ENCODE results near the gene SIPA1.
A peak's percentile ranks its signal among the peaks of the same experiment; 100 is the strongest.

The SIPA1 gene

GRCh38 chr11:65637794-65638419, at the start of gene SIPA1:
Gene SIPA1 (plus strand): TSS chr11:65638101. CDS start chr11:65640922, 2,821 bp downstream.
- peak; percentile 26 for TF ChIP-seq CTCF (IDR thresholded peaks at IDR 0.05; ENCODE audit: control extremely low read depth, extremely low read depth, low read depth, missing control alignments)
- POLR2A ChIA-PET = interaction anchor here (1.0 to 5.2 kb wide), 3 partner anchors 14 to 50 kb away, joined by 3 to 31 read pairs (median 3); no protein-coding TSS in a partner anchor
- DNase-seq (ENCODE audit: extremely low spot score) = peak; percentile 90
- CTCF ChIA-PET = interaction anchor here (1.0 to 5.7 kb wide), 15 partner anchors 9 to 222 kb away, joined by 3 to 54 read pairs (median 6); partner anchors contain the start of genes MUS81, RELA and ZNRD2

GRCh38 chr11:65588199-65589054, 49.5 kb upstream of the SIPA1 start:
- peak; percentile 95 for DNase-seq (ENCODE audit: extremely low spot score)
- CTCF ChIA-PET = interaction anchor here (0.6 to 22.1 kb wide), 17 partner anchors 8 to 302 kb away, joined by 3 to 351 read pairs (median 5); partner anchors contain the start of genes CCDC85B, EHBP1L1, FAM89B and KCNK7
- POLR2A ChIA-PET = interaction anchor here (0.6 to 1.4 kb wide), 12 partner anchors 10 to 270 kb away, joined by 3 to 9 read pairs (median 4); partner anchors contain the start of genes EHBP1L1, FAM89B, SIPA1 and ZNRD2
- peak; percentile 72 for TF ChIP-seq CTCF (IDR thresholded peaks at IDR 0.05; ENCODE audit: control extremely low read depth, extremely low read depth, low read depth, missing control alignments)

- DNase-seq (ENCODE audit: extremely low spot score) = peak; percentile 79
- no peak for TF ChIP-seq CTCF (IDR thresholded peaks at IDR 0.05; ENCODE audit: control extremely low read depth, extremely low read depth, low read depth, missing control alignments)
- CTCF ChIA-PET = interaction anchor here (1.0 to 22.1 kb wide), 7 partner anchors 13 to 301 kb away, joined by 3 to 351 read pairs (median 54); partner anchors contain the start of genes CCDC85B, EHBP1L1, FAM89B and KCNK7
- POLR2A ChIA-PET = no interaction called here
These were observed 48.3 kb upstream of the SIPA1 start for GRCh38 chr11:65589444-65590239.

GRCh38 chr11:65590240-65590738, 47.6 kb upstream of the SIPA1 start:
- CTCF ChIA-PET = interaction anchor here (1.0 to 22.1 kb wide), 6 partner anchors 13 to 49 kb away, joined by 3 to 351 read pairs (median 56); partner anchors contain the start of genes EHBP1L1, FAM89B, KCNK7 and MAP3K11
- POLR2A ChIA-PET = no interaction called here
- no peak for DNase-seq (ENCODE audit: extremely low spot score)
- no peak for TF ChIP-seq CTCF (IDR thresholded peaks at IDR 0.05; ENCODE audit: control extremely low read depth, extremely low read depth, low read depth, missing control alignments)

GRCh38 chr11:65591939-65592857, 45.7 kb upstream of the SIPA1 start:
- POLR2A ChIA-PET = no interaction called here
- DNase-seq (ENCODE audit: extremely low spot score) = no peak
- TF ChIP-seq CTCF (IDR thresholded peaks at IDR 0.05; ENCODE audit: control extremely low read depth, extremely low read depth, low read depth, missing control alignments) = no peak
- CTCF ChIA-PET = interaction anchor here (1.0 to 24.8 kb wide), 8 partner anchors 7 to 177 kb away, joined by 3 to 351 read pairs (median 39); partner anchors contain the start of genes EHBP1L1, FAM89B, KCNK7 and MAP3K11
